IMR-90 (cell line): Measurements from ENCODE around the gene CITED4.

Experiments used
- CHD1 ChIP-seq: IDR thresholded peaks from 2 replicates; pipeline ENCODE4 v1.6.1; 2012; ENCODE audit warnings: low read depth, low read length, improper control_type of control experiment
- CTCF ChIP-seq: conservative IDR thresholded peaks from 2 replicates; pipeline ENCODE4 v1.5.1; 2012; ENCODE audit warnings: mild to moderate bottlenecking, low read depth, low read length, improper control_type of control experiment
- MXI1 ChIP-seq: IDR thresholded peaks from 2 replicates; pipeline ENCODE4 v1.6.1; 2012; ENCODE audit warnings: low read depth, mild to moderate bottlenecking, low read length, moderate library complexity, borderline replicate concordance
- POLR2A ChIP-seq: IDR thresholded peaks from 2 replicates; pipeline ENCODE4 v1.6.1; 2012; ENCODE audit warnings: mild to moderate bottlenecking, low read depth, low read length

DNA sequence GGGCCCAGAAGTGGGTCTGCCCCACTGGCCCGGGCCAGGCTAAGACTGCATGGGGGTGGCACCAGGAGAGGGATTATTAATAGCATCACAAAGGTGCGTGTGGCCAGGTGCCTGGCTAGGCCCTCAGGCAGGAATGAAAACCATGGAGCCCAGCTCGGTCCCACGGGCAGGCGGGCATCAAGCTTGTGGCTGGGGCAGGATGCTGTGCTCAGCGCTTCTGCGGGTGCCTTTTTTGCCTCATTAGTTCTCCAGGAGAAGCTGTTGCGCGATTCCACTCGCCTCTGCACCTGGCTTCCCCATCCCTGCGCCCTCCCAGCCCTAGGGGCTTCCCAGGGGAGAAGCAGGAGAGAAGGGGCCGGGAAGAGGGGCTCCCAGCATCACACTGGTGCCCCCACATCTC lies 39.3 kb downstream of the CITED4 start:
- TF ChIP-seq POLR2A, result no peak
- TF ChIP-seq MXI1, result no peak
- TF ChIP-seq CHD1, result no peak
- TF ChIP-seq CTCF, result no peak
